ENCODE data around the gene CCNE1.

GRCh38 chr19:29798774-29799497 lies 12.9 kb upstream of the CCNE1 start:
- TF ChIP-seq GABPA (IDR thresholded peaks at IDR 0.05; ENCODE audit: low read depth) (no peak), CTCF (IDR thresholded peaks at IDR 0.05) (no peak), JUND (IDR thresholded peaks at IDR 0.05) (no peak), MAX (IDR thresholded peaks at IDR 0.05; ENCODE audit: low read depth) (no peak), RAD21 (IDR thresholded peaks at IDR 0.05; ENCODE audit: low read length) (no peak), YY1 (IDR thresholded peaks at IDR 0.05; ENCODE audit: low read depth) (no peak), RXRA (IDR thresholded peaks at IDR 0.05; ENCODE audit: borderline replicate concordance, low read depth) (no peak)
